ENCODE data around the gene SEPTIN2.

- TF ChIP-seq CTCF (IDR thresholded peaks at IDR 0.05) (no peak), POLR2A (IDR thresholded peaks at IDR 0.05) (no peak), POLR2AphosphoS5 (IDR thresholded peaks at IDR 0.05) (peak in 1 of 3 donors; percentile 18)
Observed at GRCh38 chr2:241354668-241355658, 39.2 kb downstream of the SEPTIN2 start.

Measured in breast epithelium (tissue), 3 donors.